Vagina (tissue), 2 donors: ENCODE data around the gene LY6G5B.

Experiments used
- POLR2A ChIP-seq, 2 donors: fragments of 450-650 bp; IDR thresholded peaks; one replicate each; pipeline ENCODE4 v1.6.1; 2017; ENCODE audit warnings: antibody characterized with exemption in 2 of 2, mild to moderate bottlenecking in 2 of 2, moderate library complexity in 2 of 2
- TF ChIP-seq, protein P1 (sequence below), 3 experiments: fragments of 450-650 bp in 2 of 3; fragments of 200-600 bp in 1 of 3; sonication (generic) in 1 of 3; IDR thresholded peaks; one replicate each; pipeline ENCODE4 v1.5.1; 2017 to 2019; ENCODE audit warnings: antibody characterized with exemption in 3 of 3, mild to moderate bottlenecking in 2 of 3, moderate library complexity in 2 of 3

DNA sequence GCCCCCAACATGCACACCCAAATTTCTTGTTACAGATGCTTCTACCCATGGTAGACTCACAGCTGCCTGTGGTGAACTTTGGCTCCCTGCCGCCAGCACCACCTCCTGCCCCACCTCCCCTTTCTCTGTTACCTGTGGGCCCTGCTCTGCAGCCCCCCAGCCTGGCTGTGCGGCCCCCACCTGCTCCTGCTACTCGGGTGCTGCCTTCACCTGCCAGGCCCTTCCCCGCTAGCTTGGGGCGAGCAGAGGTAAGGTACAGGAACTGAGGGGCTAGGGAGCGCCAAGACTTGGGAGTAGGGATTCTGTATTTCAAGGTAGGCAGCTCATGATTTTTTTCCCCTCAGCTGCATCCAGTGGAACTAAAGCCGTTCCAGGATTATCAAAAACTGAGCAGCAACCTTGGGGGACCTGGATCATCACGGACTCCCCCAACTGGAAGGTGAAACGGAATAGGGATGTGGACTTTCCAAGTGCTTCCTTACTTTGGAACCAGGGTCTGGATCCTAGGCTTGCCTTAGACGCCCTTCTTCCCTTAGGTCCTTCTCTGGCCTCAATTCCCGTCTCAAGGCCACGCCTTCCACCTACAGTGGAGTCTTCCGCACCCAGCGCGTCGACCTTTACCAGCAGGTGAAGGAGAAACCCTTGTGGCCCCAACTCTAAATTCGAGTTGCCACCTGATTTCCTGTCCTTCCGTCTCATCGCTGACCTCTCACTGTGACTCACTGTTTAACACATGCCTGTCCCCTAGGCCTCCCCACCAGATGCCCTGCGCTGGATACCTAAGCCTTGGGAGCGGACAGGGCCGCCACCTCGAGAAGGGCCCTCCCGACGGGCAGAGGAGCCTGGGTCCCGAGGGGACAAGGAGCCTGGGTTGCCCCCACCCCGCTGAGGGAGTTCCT is 32.8 kb upstream of the LY6G5B start:
- no peak for TF ChIP-seq POLR2A (IDR thresholded peaks at IDR 0.05)
- TF ChIP-seq, protein P1, sequence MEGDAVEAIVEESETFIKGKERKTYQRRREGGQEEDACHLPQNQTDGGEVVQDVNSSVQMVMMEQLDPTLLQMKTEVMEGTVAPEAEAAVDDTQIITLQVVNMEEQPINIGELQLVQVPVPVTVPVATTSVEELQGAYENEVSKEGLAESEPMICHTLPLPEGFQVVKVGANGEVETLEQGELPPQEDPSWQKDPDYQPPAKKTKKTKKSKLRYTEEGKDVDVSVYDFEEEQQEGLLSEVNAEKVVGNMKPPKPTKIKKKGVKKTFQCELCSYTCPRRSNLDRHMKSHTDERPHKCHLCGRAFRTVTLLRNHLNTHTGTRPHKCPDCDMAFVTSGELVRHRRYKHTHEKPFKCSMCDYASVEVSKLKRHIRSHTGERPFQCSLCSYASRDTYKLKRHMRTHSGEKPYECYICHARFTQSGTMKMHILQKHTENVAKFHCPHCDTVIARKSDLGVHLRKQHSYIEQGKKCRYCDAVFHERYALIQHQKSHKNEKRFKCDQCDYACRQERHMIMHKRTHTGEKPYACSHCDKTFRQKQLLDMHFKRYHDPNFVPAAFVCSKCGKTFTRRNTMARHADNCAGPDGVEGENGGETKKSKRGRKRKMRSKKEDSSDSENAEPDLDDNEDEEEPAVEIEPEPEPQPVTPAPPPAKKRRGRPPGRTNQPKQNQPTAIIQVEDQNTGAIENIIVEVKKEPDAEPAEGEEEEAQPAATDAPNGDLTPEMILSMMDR (IDR thresholded peaks at IDR 0.05): no peak
